T47D (cell line): Measurements from ENCODE around the gene CDC45.

ENCODE experiments used
- DNase-seq, 2 experiments: peaks; one replicate each; pipeline versions ENCODE4 v3.0.0 to v3.0.0-alpha.2; 2011 to 2012; ENCODE audit warnings: low read depth in 1 of 2, low spot score in 1 of 2
- JUND ChIP-seq: IDR thresholded peaks from 2 replicates; pipeline ENCODE4 v1.6.1; 2012; ENCODE audit warnings: low read depth
- in situ Hi-C: cut with HindIII; loops from 2 replicates; pipeline ENCODE4 v1.10.0; 2016; ENCODE audit warnings: low sequenced_read_pairs, low pct_unique_long_range_greater_than_20kb

Gene CDC45

GRCh38 chr22:19454156-19454555 lies 25.6 kb upstream of the CDC45 start:
- in situ Hi-C loops = no loop called here
- DNase-seq = no peak

GRCh38 chr22:19455033-19455432 lies 24.7 kb upstream of the CDC45 start:
- no peak for TF ChIP-seq JUND
- in situ Hi-C loops = no loop called here
- DNase-seq = no peak

More at GRCh38 chr22:19454156-19454555, 25.6 kb upstream of the CDC45 start:
- TF ChIP-seq JUND = no peak

DNA sequence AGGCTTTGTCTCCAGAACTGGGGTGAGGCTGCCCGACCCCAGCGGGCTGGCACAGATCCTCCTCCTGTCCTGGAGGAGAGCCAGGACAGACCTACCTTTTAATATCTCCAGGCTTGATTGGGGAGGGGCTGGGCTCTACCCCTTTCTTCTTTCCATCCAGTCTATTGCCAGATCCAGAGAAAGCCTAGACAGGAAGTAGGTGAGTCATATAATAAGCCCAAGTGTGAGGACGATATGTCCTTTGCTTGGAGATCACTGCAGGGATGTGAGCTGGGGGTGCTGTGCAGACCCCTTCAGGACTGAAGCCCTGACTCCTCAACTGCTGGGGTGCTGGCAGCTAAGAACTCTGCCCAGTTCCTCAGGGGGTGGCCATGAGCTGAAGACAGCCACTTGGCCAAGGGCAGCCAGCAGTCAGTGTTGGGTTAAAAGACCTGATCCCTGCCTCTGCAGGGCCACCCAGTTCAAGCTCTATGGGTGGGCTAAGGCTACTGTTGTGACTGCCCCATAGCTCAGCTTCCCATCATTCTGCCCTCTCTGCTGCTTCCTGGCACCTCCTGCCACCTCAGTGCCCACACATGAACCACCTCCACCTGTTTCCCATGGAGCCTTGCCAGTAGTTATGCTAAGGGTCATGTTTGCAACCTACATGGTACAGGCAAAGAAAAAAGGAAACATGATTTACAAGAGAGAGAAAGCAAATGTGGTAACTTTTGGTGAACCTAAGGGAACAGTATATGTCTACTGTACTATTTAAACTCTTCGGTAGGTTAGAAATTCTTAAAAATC lies 23.9 kb upstream of the CDC45 start:
- in situ Hi-C loops = no loop called here
- no peak for DNase-seq
- TF ChIP-seq JUND = no peak

DNA sequence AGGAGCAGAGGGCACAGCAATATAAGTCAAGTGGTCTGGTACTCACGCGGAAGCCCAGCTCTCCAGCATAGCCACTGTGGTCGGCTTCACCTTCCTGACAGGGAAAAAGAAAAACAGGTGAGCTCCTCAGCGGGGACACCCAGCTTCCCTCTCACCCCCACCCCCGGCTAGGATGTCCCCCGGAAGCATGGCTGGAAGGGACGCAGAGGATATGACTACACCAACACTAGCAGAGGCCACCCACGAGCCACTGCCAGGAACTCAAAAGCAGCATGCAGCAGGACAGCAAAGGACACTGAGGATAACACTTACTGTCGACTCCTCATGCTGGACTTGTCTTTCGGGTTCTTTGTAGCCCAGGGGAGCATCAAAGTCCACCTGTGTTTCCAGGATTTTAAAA lies 23.2 kb upstream of the CDC45 start:
- in situ Hi-C loops = no loop called here
- TF ChIP-seq JUND = no peak
- DNase-seq = no peak

- in situ Hi-C loops = no loop called here
- TF ChIP-seq JUND = no peak
- DNase-seq = no peak
These were observed 21.8 kb upstream of the CDC45 start for GRCh38 chr22:19457828-19458428.

- no peak for DNase-seq
- TF ChIP-seq JUND = no peak
- in situ Hi-C loops = no loop called here
These were observed 19.7 kb upstream of the CDC45 start for GRCh38 chr22:19460036-19460435.

DNA sequence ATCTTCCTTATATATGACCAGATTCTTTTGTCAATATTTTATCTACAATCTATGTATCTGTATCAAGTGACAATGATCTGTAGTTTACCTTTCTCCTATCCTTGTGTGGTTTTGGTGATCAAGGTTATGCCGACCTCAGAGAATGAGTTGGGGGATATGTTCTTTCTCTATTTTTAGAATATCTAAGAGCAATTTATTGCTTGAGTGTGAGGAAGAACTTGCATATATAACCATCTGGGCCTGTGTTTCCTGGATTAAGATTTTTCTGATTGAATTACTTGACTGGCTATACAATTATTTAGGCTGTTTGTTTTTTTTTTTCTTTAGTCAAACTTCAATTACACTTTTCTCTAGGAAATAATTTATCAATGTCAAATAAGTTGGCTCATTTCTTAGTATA lies 18.2 kb upstream of the CDC45 start:
- DNase-seq = no peak
- no peak for TF ChIP-seq JUND
- in situ Hi-C loops = no loop called here

DNA sequence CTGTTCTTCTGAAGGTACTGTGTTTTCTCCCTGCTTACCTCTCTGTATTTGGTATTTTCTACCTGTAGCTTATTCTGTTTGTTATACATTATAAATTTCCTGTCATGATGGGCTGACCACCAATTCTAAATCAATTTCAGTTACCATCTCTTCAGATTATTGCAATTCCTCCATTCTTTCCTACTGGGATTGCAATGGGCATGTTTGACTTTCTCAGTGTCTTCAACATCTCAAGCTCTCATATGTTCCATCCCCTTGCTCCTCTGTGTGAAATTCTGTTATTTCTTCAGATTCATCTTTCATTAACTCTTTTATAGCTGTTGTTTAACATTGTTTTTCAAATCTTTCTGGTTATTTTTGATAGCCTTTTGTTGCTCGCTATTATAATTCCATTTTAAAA lies 16.7 kb upstream of the CDC45 start:
- TF ChIP-seq JUND = no peak
- no peak for DNase-seq
- in situ Hi-C loops = no loop called here

DNA sequence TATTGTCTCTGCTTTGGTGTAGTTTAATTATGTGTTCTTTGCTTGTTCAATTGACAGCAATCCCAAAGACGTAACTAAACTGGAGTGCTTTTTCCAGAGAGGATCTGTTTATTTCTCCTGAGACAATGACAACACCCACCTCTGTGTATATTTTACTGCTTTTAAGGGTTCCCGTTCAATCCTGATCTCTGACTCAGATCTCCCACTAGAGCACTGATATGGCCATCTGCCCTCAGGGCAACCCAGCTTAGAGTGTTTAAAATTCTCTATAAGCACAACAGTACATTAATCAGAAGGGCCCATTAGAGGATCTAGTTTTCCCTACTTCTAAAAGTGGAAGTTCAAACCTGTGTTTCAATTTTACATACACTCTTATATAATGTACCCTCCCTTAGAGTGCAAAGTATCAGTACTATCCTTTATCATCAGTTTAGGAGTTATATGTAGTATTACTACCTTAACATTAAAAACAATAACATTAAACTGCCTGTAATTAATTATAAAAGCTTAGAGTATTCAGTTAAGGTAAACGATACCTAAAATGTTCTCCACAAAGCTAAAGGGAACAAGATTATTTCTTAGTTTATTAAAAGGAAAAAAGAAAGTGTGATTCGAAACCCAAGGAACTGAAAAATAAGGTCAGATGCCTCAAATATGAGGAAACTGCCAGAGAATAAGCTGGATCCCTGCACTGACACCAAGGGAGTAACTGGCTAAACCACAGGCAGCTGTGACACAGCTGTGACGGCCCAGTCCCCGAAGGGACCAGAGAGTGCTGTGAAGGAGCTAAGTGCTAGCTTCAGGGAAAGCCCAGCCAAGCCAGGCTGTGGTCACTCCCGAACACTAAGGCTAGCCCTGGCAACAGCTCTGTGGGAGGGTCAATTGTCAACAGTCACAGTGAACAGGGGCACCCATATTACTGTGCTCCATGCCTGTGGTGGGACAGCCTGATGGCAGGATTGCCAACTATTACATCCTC lies 15.9 kb upstream of the CDC45 start:
- in situ Hi-C loops = no loop called here
- TF ChIP-seq JUND = no peak
- DNase-seq = no peak

DNA sequence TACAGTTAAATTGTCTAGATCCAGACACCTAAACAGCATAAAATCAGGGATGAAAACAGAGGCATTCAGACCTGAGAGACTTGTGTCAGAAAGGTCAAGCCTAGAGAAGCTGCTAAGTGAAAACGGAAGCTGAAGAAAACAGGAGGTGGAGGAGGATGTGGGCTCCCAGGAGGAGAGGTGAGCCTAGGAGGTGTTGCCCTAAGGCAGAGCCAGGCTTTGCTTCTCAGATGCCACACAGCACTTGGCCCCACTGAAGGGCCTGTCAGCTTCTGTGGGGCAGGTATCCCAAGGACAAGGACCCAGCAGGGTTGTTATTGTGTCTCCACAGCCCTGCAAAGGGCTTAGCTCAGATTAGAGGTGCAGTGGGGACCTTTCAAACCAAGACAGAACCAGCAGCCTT lies 15.2 kb upstream of the CDC45 start:
- DNase-seq = no peak
- in situ Hi-C loops = no loop called here
- no peak for TF ChIP-seq JUND

DNA sequence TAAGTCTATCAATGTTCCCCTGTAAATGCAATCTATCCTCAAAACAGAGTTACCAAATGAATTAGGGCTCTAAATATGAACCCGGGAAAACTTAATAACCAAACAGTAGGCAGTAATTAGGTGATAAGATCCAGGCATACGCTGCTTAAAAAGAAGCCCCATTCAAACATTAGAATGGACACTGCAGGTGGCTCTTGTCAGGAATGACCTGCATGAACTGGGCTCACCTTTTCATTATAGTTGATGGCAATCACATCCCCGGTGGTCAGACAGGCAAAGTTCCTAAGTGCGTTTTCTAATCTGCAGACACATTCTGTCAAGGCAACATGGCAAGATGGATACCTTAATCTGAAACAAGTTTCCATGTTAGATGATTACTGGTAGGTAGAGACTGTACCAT lies 14.7 kb upstream of the CDC45 start:
- in situ Hi-C loops = no loop called here
- TF ChIP-seq JUND = no peak
- no peak for DNase-seq

DNA sequence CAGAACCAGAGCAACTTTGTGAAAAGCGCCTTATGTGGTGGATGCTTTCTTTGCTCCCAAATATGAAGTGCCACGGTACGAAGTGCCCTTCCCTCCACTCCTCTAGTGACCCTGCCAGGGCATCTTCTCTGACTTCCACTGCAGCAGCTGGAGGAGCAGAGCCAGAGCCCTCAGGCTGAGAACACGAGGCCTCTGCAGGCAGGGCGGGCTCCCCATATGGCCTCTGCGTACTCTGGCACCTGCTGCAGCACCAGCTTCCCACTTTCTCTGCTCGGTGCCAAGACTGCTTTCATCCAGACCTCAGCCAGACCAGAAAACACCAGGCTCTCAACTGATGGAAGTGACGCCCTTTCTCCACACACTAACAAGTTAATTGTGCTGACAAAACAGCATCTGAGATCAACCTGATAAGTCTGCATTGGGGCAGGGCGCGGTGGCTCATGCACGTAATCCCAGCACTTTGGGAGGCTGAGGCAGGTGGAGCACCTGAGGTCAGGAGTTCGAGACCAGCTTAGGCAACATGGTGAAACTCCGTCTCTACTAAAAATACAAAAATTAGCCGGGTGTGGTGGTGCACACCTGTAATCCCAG lies 13.5 kb upstream of the CDC45 start:
- in situ Hi-C loops = no loop called here
- DNase-seq = no peak

More for the DNA sequence above, 13.5 kb upstream of the CDC45 start:
- no peak for TF ChIP-seq JUND
